Cardiac fibroblast (primary cell): ENCODE results near the gene ARHGAP20.
A peak's percentile ranks its signal among the peaks of the same experiment; 100 is the strongest.

ENCODE experiments used
- DNase-seq, 2 donors: peaks; one replicate each; pipeline versions ENCODE4 v3.0.0 to v3.0.0-alpha.2; 2010; ENCODE audit warnings: low read depth in 2 of 2
- H3K4me3 ChIP-seq, 2 donors: replicated peaks in 1 of 2; 1 replicate in 1 of 2; 2 replicates in 1 of 2; pipeline ENCODE4 v1.5.1; 2011; ENCODE audit warnings: low read depth in 2 of 2, low read length in 2 of 2, mild to moderate bottlenecking in 2 of 2, moderate library complexity in 1 of 2
- CTCF ChIP-seq: IDR thresholded peaks from one replicate; pipeline ENCODE4 v1.5.1; 2011; ENCODE audit warnings: low read depth, mild to moderate bottlenecking, low read length, inconsistent platforms

The ARHGAP20 gene

GRCh38 chr11:110665689-110666465 is 46.4 kb downstream of the ARHGAP20 start:
- H3K4me3 ChIP-seq = no peak overlapping the region
- no peak for TF ChIP-seq CTCF
- no peak for DNase-seq

GRCh38 chr11:110655967-110656366 is 56.3 kb downstream of the ARHGAP20 start:
- no peak for TF ChIP-seq CTCF
- no peak for DNase-seq

GRCh38 chr11:110654456-110654855 is 57.8 kb downstream of the ARHGAP20 start:
- no peak for DNase-seq
- H3K4me3 ChIP-seq = no peak overlapping the region
- TF ChIP-seq CTCF = no peak

More at GRCh38 chr11:110655967-110656366, 56.3 kb downstream of the ARHGAP20 start:
- H3K4me3 ChIP-seq = no peak overlapping the region

GRCh38 chr11:110645253-110645652 is 67.0 kb downstream of the ARHGAP20 start:
- peak in 1 of 2 donors; percentile 2 for DNase-seq
- no peak overlapping the region for H3K4me3 ChIP-seq
- no peak for TF ChIP-seq CTCF

- DNase-seq = no peak
- TF ChIP-seq CTCF = no peak
- no peak overlapping the region for H3K4me3 ChIP-seq
Measured at GRCh38 chr11:110634370-110634769, 77.9 kb downstream of the ARHGAP20 start.

GRCh38 chr11:110631551-110631950 is 80.7 kb downstream of the ARHGAP20 start:
- H3K4me3 ChIP-seq = no peak overlapping the region
- no peak for DNase-seq
- no peak for TF ChIP-seq CTCF
